VCaP (cell line): ENCODE data around the gene STEAP2.

Experiments used
- H3K27ac ChIP-seq: fragments of 450-650 bp; 2 replicates; pipeline ENCODE4 v1.5.1; 2017
- TF ChIP-seq, protein P1 (sequence below): fragments of 450-650 bp; conservative IDR thresholded peaks from 2 replicates; pipeline ENCODE4 v1.5.1; 2017; ENCODE audit warnings: mild to moderate bottlenecking, moderate library complexity

Gene STEAP2

DNA sequence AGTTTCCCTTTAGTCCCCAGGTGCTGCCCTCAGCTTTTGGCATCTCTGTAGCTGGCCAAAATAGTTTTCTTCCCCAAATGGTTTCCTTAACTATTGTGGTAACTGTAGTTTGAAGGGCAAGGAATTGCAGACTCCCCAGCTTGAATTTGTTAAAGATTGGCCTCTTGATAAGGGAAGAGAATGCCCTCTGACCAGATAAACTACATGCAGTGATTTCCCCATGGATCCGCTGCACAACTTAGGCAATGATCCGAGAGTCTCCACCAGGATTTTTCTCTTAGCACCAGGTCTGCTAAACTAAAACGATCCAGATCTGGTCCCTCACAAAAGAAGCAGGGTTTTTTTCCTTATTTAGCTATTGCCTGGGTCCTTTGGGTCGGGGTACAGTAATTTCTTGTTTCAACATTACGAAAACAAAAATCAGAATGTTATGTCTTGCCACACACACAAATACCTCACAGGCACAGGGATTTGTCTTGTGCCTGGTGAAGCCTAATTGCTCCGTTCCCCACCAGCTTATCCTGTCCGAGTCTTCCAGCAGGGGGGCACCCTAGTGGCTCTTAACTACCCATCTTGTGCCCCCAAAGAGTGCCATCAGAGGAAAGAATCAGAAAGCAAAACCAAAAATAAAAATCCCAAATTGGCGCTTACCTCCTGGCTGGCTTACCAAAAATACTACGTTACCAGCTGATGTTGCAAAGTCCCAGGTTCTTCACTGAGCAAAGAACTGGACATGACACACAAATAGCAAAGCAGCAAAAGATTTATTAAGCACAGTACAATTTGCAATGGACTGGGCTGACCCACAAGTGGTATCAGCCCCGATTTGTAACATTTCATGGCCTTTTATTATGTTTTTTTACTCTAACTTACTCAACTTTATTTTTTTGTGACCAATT is 16.4 kb upstream of the STEAP2 start:
- TF ChIP-seq, protein P1, sequence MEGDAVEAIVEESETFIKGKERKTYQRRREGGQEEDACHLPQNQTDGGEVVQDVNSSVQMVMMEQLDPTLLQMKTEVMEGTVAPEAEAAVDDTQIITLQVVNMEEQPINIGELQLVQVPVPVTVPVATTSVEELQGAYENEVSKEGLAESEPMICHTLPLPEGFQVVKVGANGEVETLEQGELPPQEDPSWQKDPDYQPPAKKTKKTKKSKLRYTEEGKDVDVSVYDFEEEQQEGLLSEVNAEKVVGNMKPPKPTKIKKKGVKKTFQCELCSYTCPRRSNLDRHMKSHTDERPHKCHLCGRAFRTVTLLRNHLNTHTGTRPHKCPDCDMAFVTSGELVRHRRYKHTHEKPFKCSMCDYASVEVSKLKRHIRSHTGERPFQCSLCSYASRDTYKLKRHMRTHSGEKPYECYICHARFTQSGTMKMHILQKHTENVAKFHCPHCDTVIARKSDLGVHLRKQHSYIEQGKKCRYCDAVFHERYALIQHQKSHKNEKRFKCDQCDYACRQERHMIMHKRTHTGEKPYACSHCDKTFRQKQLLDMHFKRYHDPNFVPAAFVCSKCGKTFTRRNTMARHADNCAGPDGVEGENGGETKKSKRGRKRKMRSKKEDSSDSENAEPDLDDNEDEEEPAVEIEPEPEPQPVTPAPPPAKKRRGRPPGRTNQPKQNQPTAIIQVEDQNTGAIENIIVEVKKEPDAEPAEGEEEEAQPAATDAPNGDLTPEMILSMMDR = no peak
- peak overlapping the region; percentile 80 for H3K27ac ChIP-seq

DNA sequence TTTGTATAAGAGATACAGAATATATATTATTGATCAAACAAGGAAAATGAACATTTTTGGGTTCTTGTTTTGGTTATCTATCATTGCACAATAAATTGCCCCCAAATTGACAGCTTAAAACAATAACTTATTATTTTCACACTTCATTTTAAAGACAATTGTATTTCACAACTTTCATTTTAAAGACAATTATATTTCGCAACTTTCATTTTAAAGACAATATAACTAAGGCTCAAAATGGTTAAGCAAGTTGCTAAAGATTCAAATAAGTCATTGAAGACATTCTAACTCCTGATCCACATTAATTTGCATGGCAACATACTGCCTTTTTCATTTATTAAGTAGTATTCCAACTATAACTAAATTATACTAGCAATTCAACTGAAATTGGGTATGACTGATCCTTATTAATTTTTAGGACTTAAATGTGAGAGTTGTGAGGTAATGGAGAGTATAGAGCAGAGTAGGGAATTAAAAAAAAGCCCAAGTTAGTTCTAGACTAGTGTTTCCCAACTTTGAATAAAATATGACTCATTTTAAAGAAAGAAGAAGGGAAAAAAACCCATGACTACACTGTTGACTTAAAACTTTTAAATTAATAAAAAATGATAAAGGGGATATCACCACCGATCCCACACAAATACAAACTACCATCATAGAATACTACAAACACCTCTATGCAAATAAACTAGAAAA is 9.9 kb upstream of the STEAP2 start:
- H3K27ac ChIP-seq = peak overlapping the region; percentile 4; the same call in 1 of the 2 replicates
- TF ChIP-seq, protein P1 = no peak

DNA sequence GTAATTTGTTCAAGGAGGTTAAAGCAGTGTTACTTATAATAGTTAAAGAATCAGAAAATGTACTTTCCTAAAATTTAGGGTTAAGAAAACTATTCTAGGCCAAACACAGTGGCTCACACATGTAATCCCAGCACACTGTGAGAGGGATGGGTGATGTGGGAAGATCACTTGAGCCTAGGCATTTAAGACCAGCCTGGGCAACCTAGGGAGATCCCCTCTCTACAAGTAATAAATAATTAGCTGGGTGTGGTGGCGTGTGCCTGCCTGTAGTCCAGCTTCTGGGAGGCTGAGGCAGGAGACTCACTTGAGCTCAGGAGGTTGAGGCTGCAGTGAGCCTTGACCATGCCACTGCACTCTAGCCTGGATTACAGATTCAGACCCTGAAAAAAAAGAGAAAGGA is 3.6 kb upstream of the STEAP2 start:
- TF ChIP-seq, protein P1 = no peak
- H3K27ac ChIP-seq = no peak overlapping the region; the same call in 1 of the 2 replicates

DNA sequence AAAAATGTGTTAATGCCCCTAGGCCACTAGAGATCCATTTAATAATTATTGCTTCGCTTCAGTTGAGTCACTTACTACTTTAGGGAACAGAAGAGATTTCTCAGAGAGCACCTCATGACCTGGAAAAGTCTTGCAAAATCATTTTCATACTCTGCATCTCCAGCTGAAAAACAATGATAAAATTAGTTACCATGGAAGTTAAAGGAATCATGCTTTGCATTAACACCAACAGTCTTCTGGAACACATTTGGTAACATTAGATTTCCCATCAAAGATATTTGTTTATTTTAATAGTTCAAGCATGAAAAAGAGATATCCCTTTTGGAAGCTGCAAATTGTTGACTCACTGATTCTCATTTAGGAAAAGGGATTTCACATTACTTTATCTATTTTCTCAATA is 1.8 kb upstream of the STEAP2 start:
- H3K27ac ChIP-seq = peak overlapping the region; percentile 100
- TF ChIP-seq, protein P1 = no peak

DNA sequence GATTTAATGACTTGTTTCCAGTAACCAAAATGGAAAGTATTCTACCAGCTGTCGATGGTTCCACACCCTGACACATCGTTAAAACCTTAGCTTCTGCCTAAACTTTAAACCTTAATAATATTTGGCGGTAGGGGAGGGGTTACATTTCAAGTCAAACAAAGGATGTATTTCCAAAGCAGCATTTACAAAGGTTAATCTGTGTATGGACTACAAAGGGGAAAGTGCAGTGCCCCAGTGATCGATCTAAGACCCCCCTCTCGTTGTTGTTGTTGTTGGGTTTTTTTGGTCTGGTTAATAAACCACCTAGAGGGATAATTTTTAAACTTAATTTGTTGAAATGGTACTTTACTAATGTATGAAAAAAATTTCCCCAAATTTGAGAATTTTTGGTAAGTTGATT is 1.1 kb upstream of the STEAP2 start:
- H3K27ac ChIP-seq = peak overlapping the region; percentile 100
- TF ChIP-seq, protein P1 = no peak

DNA sequence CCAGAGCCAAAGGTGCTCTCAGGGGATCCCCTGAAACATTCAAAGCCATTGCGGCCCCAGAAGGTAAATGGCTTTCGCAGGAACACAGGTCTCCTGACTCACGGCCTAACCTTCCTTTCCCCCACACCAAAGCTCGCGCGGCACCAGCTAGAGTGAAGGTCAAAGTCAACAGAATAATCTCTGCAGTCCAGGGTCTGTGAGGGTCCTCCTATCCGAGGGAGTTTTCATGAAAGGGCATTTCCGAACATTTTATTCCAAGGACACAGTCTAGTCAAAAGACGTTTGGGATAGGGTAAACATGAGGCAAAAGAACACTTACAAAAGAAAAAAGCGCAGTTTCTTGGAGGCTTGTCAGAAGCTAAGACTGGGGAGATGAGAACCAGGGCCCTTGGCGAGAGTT is 559 bp upstream of the STEAP2 start:
- peak overlapping the region; percentile 100 for H3K27ac ChIP-seq
- TF ChIP-seq, protein P1 = no peak

DNA sequence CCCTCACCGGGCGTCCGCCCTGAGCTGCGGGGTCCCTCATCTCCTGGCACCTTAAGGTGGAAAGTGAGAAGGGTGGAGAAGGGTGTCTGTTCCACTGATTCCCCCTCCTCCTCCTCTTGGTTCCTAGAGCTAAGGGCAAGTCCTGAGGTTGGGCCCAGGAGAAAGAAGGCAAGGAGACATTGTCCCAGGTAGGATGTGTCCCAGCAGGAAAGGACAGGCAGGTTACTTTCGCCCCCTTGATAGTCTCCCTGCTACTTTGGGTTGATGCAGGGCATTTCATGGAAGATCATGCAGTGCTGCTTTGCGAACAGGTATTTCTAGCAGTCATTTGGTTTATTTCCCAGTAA is 582 bp downstream of the STEAP2 start:
- peak overlapping the region; percentile 100 for H3K27ac ChIP-seq

More for the DNA sequence above, 582 bp downstream of the STEAP2 start:
- TF ChIP-seq, protein P1 = no peak
